HepG2 (cell line): Measurements from ENCODE around the gene ZNF333. TPM values are rescaled to one million over a fixed set of nuclear protein-coding genes. Genes with fewer than 3 reads are reported as not detected.
"Not testable (repeated sequence)": the region's sequence is repeated elsewhere in the genome, so short reads cannot be mapped to it uniquely, and the experiment has no call there.

Source experiments
- ATAC-seq: fragments of 200-7000 bp; cut with Tn5 transposase; 3 replicates; pipeline ENCODE4 v1.9.1; 2020; ENCODE audit warnings: mild to moderate bottlenecking, moderate library complexity
- BruUV-seq: library from RNA; stranded (reverse); fragments of 400-500 nt; replicated peaks from 2 replicates; lab custom pipeline; 2021; lab: Mats Ljungman, UMichigan
- CTCF ChIA-PET: fragments of 300-600 bp; formaldehyde crosslinking; extraction: SDS; loops from one replicate; lab custom pipeline; 2021; ENCODE audit warnings: low total read pairs, inconsistent platforms, low intra/inter-chr PET ratio; lab: Yijun Ruan, JAX
- POLR2A ChIA-PET: fragments of 350-600 bp; sonication (Branson Sonifier 250); formaldehyde crosslinking; loops from one replicate; lab custom pipeline; 2020; ENCODE audit warnings: antibody characterized with exemption, inconsistent platforms; lab: Yijun Ruan, JAX
- DNase-seq: peaks from one replicate; pipeline ENCODE4 v3.0.0-alpha.2; 2015; ENCODE audit warnings: low spot score
- FAIRE-seq: peaks from 3 replicates; lab custom pipeline; 2011; peaks lifted over from hg19 to GRCh38; lab: Jason Lieb, UNC
- H2AFZ ChIP-seq: one replicate; pipeline ENCODE4 v1.6.1; 2011; ENCODE audit warnings: low read length, inconsistent platforms
- H3K27ac ChIP-seq: fragments of 300-600 bp; 3 replicates; pipeline ENCODE4 v1.8.0; 2011; ENCODE audit warnings: mixed run types, mild to moderate bottlenecking, mixed read lengths, low read length, inconsistent platforms; ENCODE audit not compliant: insufficient read depth; ENCODE audit errors: extremely low read length
- H3K27me3 ChIP-seq, 2 experiments: fragments of 200-600 bp in 1 of 2; 2 replicates in 1 of 2; 3 replicates in 1 of 2; pipeline versions ENCODE4 v1.6.0 to v1.8.0; 2011; ENCODE audit warnings: low read length in 2 of 2, mild to moderate bottlenecking in 2 of 2, moderate library complexity in 2 of 2, inconsistent platforms in 1 of 2; ENCODE audit not compliant: insufficient read depth in 2 of 2, control insufficient read depth in 1 of 2
- H3K36me3 ChIP-seq, 2 experiments: fragments of 200-600 bp in 1 of 2; replicated peaks in 1 of 2; 2 replicates in 1 of 2; 3 replicates in 1 of 2; pipeline versions ENCODE4 v1.5.1 to v1.8.0; 2011; ENCODE audit warnings: low read length in 2 of 2, inconsistent platforms in 1 of 2; ENCODE audit not compliant: insufficient read depth in 2 of 2, control insufficient read depth in 1 of 2
- H3K4me1 ChIP-seq: 2 replicates; pipeline ENCODE4 v1.5.1; 2012; ENCODE audit warnings: low read length, inconsistent platforms; ENCODE audit not compliant: insufficient read depth
- H3K4me2 ChIP-seq: 2 replicates; pipeline ENCODE4 v1.6.0; 2011; ENCODE audit warnings: low read depth, low read length, inconsistent platforms
- H3K4me3 ChIP-seq, 3 experiments: fragments of 200-600 bp in 1 of 3; sonication (generic), shearing (Covaris generic) in 1 of 3; replicated peaks in 1 of 3; 2 replicates each; pipeline ENCODE4 v1.5.1; 2011 to 2016; ENCODE audit warnings: low read length in 3 of 3, inconsistent platforms in 2 of 3, low read depth in 2 of 3, mild to moderate bottlenecking in 2 of 3, control low read depth in 1 of 3, mixed read lengths in 1 of 3; ENCODE audit not compliant: insufficient read depth in 1 of 3
- H3K79me2 ChIP-seq: one replicate; pipeline ENCODE4 v1.6.1; 2011; ENCODE audit warnings: low read length, inconsistent platforms; ENCODE audit not compliant: insufficient read depth
- H3K9ac ChIP-seq: 2 replicates; pipeline ENCODE4 v1.6.0; 2011; ENCODE audit warnings: mild to moderate bottlenecking, low read depth, low read length, inconsistent platforms; ENCODE audit not compliant: insufficient read depth
- H3K9me3 ChIP-seq: 2 replicates; pipeline ENCODE4 v1.5.1; 2012; ENCODE audit warnings: mild to moderate bottlenecking, low read length
- H4K20me1 ChIP-seq: 2 replicates; pipeline ENCODE4 v1.6.0; 2011; ENCODE audit warnings: inconsistent platforms, mild to moderate bottlenecking, low read length, moderate library complexity; ENCODE audit not compliant: insufficient read depth
- EHMT2 ChIP-seq: fragments of 200-600 bp; sonication (generic); IDR thresholded peaks from 2 replicates; pipeline ENCODE4 v1.7.0; 2017; ENCODE audit warnings: antibody characterized with exemption, low read depth, low read length, borderline replicate concordance
- MAF1 ChIP-seq: sonication (generic); formaldehyde crosslinking; IDR thresholded peaks from 2 replicates; pipeline ENCODE4 v1.5.0; 2020; ENCODE audit warnings: missing genetic modification reagents, borderline replicate concordance
- NCOA5 ChIP-seq: sonication (generic); formaldehyde crosslinking; IDR thresholded peaks from 2 replicates; pipeline ENCODE4 v1.4.0; 2020; ENCODE audit warnings: missing genetic modification reagents
- SMARCC2 ChIP-seq: fragments of 450-650 bp; IDR thresholded peaks from 2 replicates; pipeline ENCODE4 v1.6.1; 2017; ENCODE audit warnings: antibody characterized with exemption, mild to moderate bottlenecking
- TCF7L2 ChIP-seq: IDR thresholded peaks from 2 replicates; pipeline ENCODE4 v1.6.1; 2011; ENCODE audit warnings: mild to moderate bottlenecking, low read depth, low read length, moderate library complexity
- U2AF2 ChIP-seq: fragments of 200-400 bp; formaldehyde crosslinking; IDR thresholded peaks from 2 replicates; pipeline ENCODE4 v1.6.1; 2017; ENCODE audit warnings: low read depth, mild to moderate bottlenecking, low read length
- ZBED4 ChIP-seq: sonication (generic); formaldehyde crosslinking; IDR thresholded peaks from 2 replicates; pipeline ENCODE4 v1.4.0; 2020; ENCODE audit warnings: missing genetic modification reagents, borderline replicate concordance
- ZNF136 ChIP-seq: sonication (generic); formaldehyde crosslinking; IDR thresholded peaks from 2 replicates; pipeline ENCODE4 v1.8.1; 2022; ENCODE audit warnings: low read depth, mild to moderate bottlenecking, moderate library complexity, missing genetic modification reagents
- ZNF180 ChIP-seq: sonication (generic); formaldehyde crosslinking; IDR thresholded peaks from 2 replicates; pipeline ENCODE4 v1.4.0; 2020; ENCODE audit warnings: low read depth, missing genetic modification reagents, borderline replicate concordance
- ZNF768 ChIP-seq: sonication (generic); formaldehyde crosslinking; IDR thresholded peaks from 2 replicates; pipeline ENCODE4 v1.4.0; 2020; ENCODE audit warnings: missing genetic modification reagents
- ZNF792 ChIP-seq: IDR thresholded peaks from 2 replicates; pipeline ENCODE4 v1.6.1; 2016
- ZSCAN12 ChIP-seq: sonication (generic); formaldehyde crosslinking; IDR thresholded peaks from 2 replicates; pipeline ENCODE4 v1.9.0; 2021; ENCODE audit warnings: mild to moderate bottlenecking, missing genetic modification reagents
- WGBS: methylation state at CpG from one replicate; pipeline ENCODE4 v1.1.6; 2017; ENCODE audit warnings: low lambda C conversion rate; 5-methylcytosine and 5-hydroxymethylcytosine counted together
- in situ Hi-C: cut with HindIII; loops from 2 replicates; pipeline ENCODE4 v1.10.0; 2017; ENCODE audit warnings: low pct_unique_long_range_greater_than_20kb; ENCODE audit not compliant: extremely low pct_ligation_motif_present
- intact Hi-C: fragments of 100-400 bp; cut with micrococcal nuclease; formaldehyde crosslinking; loops from one replicate; pipeline ENCODE4 v1.10.0; 2022; ENCODE audit not compliant: unreplicated experiment
- polyA plus RNA-seq, 8 experiments: library from polyadenylated mRNA; depleted of rRNA in 3 of 8; stranded (reverse) in 7 of 8; unstranded in 1 of 8; fragments of >200 nt; fragmentation: Illumina TruSeq in 4 of 8; extraction: Trizol in 4 of 8; gene quantifications; 2 replicates each; pipeline versions ENCODE4 v1.2.1 to v1.2.3, GENCODE V29; 2011 to 2016; ENCODE audit warnings: low read depth in 4 of 8, missing spikeins in 1 of 8, mixed read lengths in 1 of 8; ENCODE audit not compliant: insufficient read depth in 1 of 8
- total RNA-seq, 5 experiments: library from RNA; depleted of rRNA; stranded (reverse); fragments of >200 nt; fragmentation: Illumina TruSeq; extraction: Trizol; gene quantifications; 2 replicates each; pipeline ENCODE4 v1.2.3, GENCODE V29; 2016; ENCODE audit warnings: low read depth in 1 of 5

Gene ZNF333
- total and polyA plus RNA-seq, 2 of the 13 experiments (the other 11 are each of a cell fraction or from before 2014, with no cell fraction given), result 3.4 to 6.4 TPM

GRCh38 chr19:14765841-14766240, 76.0 kb downstream of the ZNF333 start:
- H3K36me3 ChIP-seq, ATAC-seq, H2AFZ ChIP-seq, POLR2A ChIA-PET, intact Hi-C loops, H3K9me3 ChIP-seq, H3K4me2 ChIP-seq, BruUV-seq, H3K4me1 ChIP-seq, H3K4me3 ChIP-seq, DNase-seq, H4K20me1 ChIP-seq, FAIRE-seq, H3K79me2 ChIP-seq, in situ Hi-C loops, H3K27ac ChIP-seq, CTCF ChIA-PET, H3K9ac ChIP-seq, H3K27me3 ChIP-seq: not testable (repeated sequence)
- WGBS, result 0% methylated on average over 3 of the region's 15 CpGs

- in situ Hi-C loops, result no loop called here
Measured at GRCh38 chr19:14767466-14767971, 77.7 kb downstream of the ZNF333 start.

More at GRCh38 chr19:14767466-14767971, 77.7 kb downstream of the ZNF333 start:
- POLR2A ChIA-PET, result no interaction called here
- no peak for TF ChIP-seq U2AF2
- no peak for TF ChIP-seq ZNF180 (CRISPR knock-in tag)
- no peak for TF ChIP-seq MAF1
- no peak for TF ChIP-seq SMARCC2
- TF ChIP-seq ZBED4 (CRISPR knock-in tag), result no peak
- no peak for TF ChIP-seq ZNF792
- no peak for TF ChIP-seq NCOA5 (CRISPR knock-in tag)
- no peak for TF ChIP-seq ZNF768 (CRISPR knock-in tag)
- TF ChIP-seq TCF7L2, result no peak
- no peak for TF ChIP-seq ZSCAN12
- no peak for TF ChIP-seq EHMT2
- TF ChIP-seq ZNF136, result no peak
- CTCF ChIA-PET, result no interaction called here
- Histone ChIP-seq H3K9ac (no peak overlapping the region), H3K4me3 (no peak overlapping the region), H3K9me3 (no peaks in the 10 kb centered on the region), H3K79me2 (no peaks in the 10 kb centered on the region), H4K20me1 (no peaks in the 10 kb centered on the region), H3K4me1 (no peaks in the 10 kb centered on the region), H3K36me3 (no peaks in the 10 kb centered on the region), H3K27me3 (peaks cover 0 to 2% of the 10 kb centered on the region in 2 experiments; a peak in 2 of 5 replicates), H3K4me2 (no peak overlapping the region), H2AFZ (no peak overlapping the region), H3K27ac (no peak overlapping the region)
- DNase-seq, result no peak
- no peak for ATAC-seq
- 0% methylated on average over 2 of the region's 2 CpGs for WGBS
- no TSS peak for BruUV-seq
- intact Hi-C loops, result no loop called here
- FAIRE-seq, result no peak
